Skeletal muscle satellite cell (primary cell): Measurements from ENCODE around the gene PTPRA.

Experiments
- H3K27me3 ChIP-seq: 2 replicates; pipeline ENCODE4 v1.7.0; 2013; ENCODE audit warnings: low read length; ENCODE audit not compliant: control insufficient read depth, insufficient read depth
- H3K36me3 ChIP-seq: 2 replicates; pipeline ENCODE4 v1.7.0; 2013; ENCODE audit warnings: mild to moderate bottlenecking, control low read depth, low read length; ENCODE audit not compliant: insufficient read depth
- H3K4me1 ChIP-seq: 2 replicates; pipeline ENCODE4 v1.7.0; 2013; ENCODE audit warnings: low read length; ENCODE audit not compliant: control insufficient read depth, insufficient read depth
- H3K4me2 ChIP-seq: 2 replicates; pipeline ENCODE4 v1.7.0; 2013; ENCODE audit warnings: mild to moderate bottlenecking, low read length
- H3K4me3 ChIP-seq: 2 replicates; pipeline ENCODE4 v1.7.0; 2013; ENCODE audit warnings: low read length
- H3K9ac ChIP-seq: 2 replicates; pipeline ENCODE4 v1.7.0; 2013; ENCODE audit warnings: mild to moderate bottlenecking, low read depth, low read length, moderate library complexity
- H3K9me3 ChIP-seq: replicated peaks from 2 replicates; pipeline ENCODE4 v1.7.0; 2013; ENCODE audit warnings: mild to moderate bottlenecking, control low read depth, low read length

Gene PTPRA

GRCh38 chr20:2917266-2917665, 44.0 kb downstream of the PTPRA start:
- Histone ChIP-seq H3K9ac (no peak overlapping the region), H3K36me3 (peaks cover 4% of the 10 kb centered on the region), H3K9me3 (no peaks in the 10 kb centered on the region), H3K4me2 (no peak overlapping the region), H3K27me3 (no peaks in the 10 kb centered on the region), H3K4me3 (no peak overlapping the region), H3K4me1 (no peaks in the 10 kb centered on the region)

GRCh38 chr20:2918096-2919049, 45.1 kb downstream of the PTPRA start:
- no peak overlapping the region for H3K4me2 ChIP-seq
- H3K36me3 ChIP-seq: peaks cover 4% of the 10 kb centered on the region
- no peaks in the 10 kb centered on the region for H3K27me3 ChIP-seq
- H3K4me3 ChIP-seq: no peak overlapping the region
- H3K9me3 ChIP-seq: no peaks in the 10 kb centered on the region
- H3K9ac ChIP-seq: no peak overlapping the region
- no peaks in the 10 kb centered on the region for H3K4me1 ChIP-seq

- Histone ChIP-seq H3K27me3 (no peaks in the 10 kb centered on the region), H3K4me1 (no peaks in the 10 kb centered on the region), H3K36me3 (peaks cover 12% of the 10 kb centered on the region), H3K4me3 (no peak overlapping the region), H3K9ac (no peak overlapping the region), H3K4me2 (no peak overlapping the region), H3K9me3 (no peaks in the 10 kb centered on the region)
Observed at GRCh38 chr20:2919518-2920245, 46.4 kb downstream of the PTPRA start.

- Histone ChIP-seq H3K9me3 (no peaks in the 10 kb centered on the region), H3K9ac (no peak overlapping the region), H3K4me2 (no peak overlapping the region), H3K27me3 (no peaks in the 10 kb centered on the region), H3K4me3 (no peak overlapping the region), H3K4me1 (no peaks in the 10 kb centered on the region), H3K36me3 (peaks cover 12% of the 10 kb centered on the region)
Observed at GRCh38 chr20:2920473-2920872, 47.2 kb downstream of the PTPRA start.

GRCh38 chr20:2921506-2921905, 48.2 kb downstream of the PTPRA start:
- H3K4me3 ChIP-seq: no peak overlapping the region
- no peaks in the 10 kb centered on the region for H3K4me1 ChIP-seq
- no peaks in the 10 kb centered on the region for H3K9me3 ChIP-seq
- H3K36me3 ChIP-seq: peaks cover 9% of the 10 kb centered on the region
- no peak overlapping the region for H3K4me2 ChIP-seq
- H3K9ac ChIP-seq: no peak overlapping the region
- H3K27me3 ChIP-seq: no peaks in the 10 kb centered on the region

GRCh38 chr20:2922957-2923356, 49.7 kb downstream of the PTPRA start:
- H3K4me2 ChIP-seq: no peak overlapping the region
- no peaks in the 10 kb centered on the region for H3K9me3 ChIP-seq
- H3K9ac ChIP-seq: no peak overlapping the region
- H3K4me3 ChIP-seq: no peak overlapping the region
- H3K36me3 ChIP-seq: peaks cover 8% of the 10 kb centered on the region
- H3K4me1 ChIP-seq: no peaks in the 10 kb centered on the region
- H3K27me3 ChIP-seq: no peaks in the 10 kb centered on the region

GRCh38 chr20:2930538-2930937, 57.3 kb downstream of the PTPRA start:
- H3K4me1 ChIP-seq: no peaks in the 10 kb centered on the region
- no peak overlapping the region for H3K4me3 ChIP-seq
- no peak overlapping the region for H3K4me2 ChIP-seq
- H3K9me3 ChIP-seq: no peaks in the 10 kb centered on the region
- peaks cover 4% of the 10 kb centered on the region for H3K36me3 ChIP-seq
- H3K27me3 ChIP-seq: no peaks in the 10 kb centered on the region
- H3K9ac ChIP-seq: no peak overlapping the region

- Histone ChIP-seq H3K4me2 (no peak overlapping the region), H3K27me3 (no peaks in the 10 kb centered on the region), H3K9me3 (no peaks in the 10 kb centered on the region), H3K9ac (no peak overlapping the region), H3K36me3 (peaks cover 4% of the 10 kb centered on the region), H3K4me3 (no peak overlapping the region), H3K4me1 (no peaks in the 10 kb centered on the region)
Observed at GRCh38 chr20:2932498-2932897, 59.2 kb downstream of the PTPRA start.

GRCh38 chr20:2937902-2938301, 64.6 kb downstream of the PTPRA start:
- H3K4me2 ChIP-seq: no peak overlapping the region
- H3K9ac ChIP-seq: no peak overlapping the region
- no peak overlapping the region for H3K4me3 ChIP-seq
- no peaks in the 10 kb centered on the region for H3K36me3 ChIP-seq
- H3K4me1 ChIP-seq: no peaks in the 10 kb centered on the region
- no peaks in the 10 kb centered on the region for H3K27me3 ChIP-seq
- H3K9me3 ChIP-seq: no peaks in the 10 kb centered on the region

GRCh38 chr20:2942439-2942838, 69.2 kb downstream of the PTPRA start:
- H3K4me3 ChIP-seq: no peak overlapping the region
- H3K9me3 ChIP-seq: no peaks in the 10 kb centered on the region
- no peaks in the 10 kb centered on the region for H3K27me3 ChIP-seq
- peaks cover 4% of the 10 kb centered on the region for H3K36me3 ChIP-seq
- H3K9ac ChIP-seq: no peak overlapping the region
- no peak overlapping the region for H3K4me2 ChIP-seq
- no peaks in the 10 kb centered on the region for H3K4me1 ChIP-seq

GRCh38 chr20:2946988-2947961, 74.0 kb downstream of the PTPRA start:
- Histone ChIP-seq H3K27me3 (no peaks in the 10 kb centered on the region), H3K9me3 (no peaks in the 10 kb centered on the region), H3K9ac (no peak overlapping the region), H3K4me1 (no peaks in the 10 kb centered on the region), H3K36me3 (peaks cover 7% of the 10 kb centered on the region), H3K4me2 (no peak overlapping the region), H3K4me3 (no peak overlapping the region)
